Left cardiac atrium (tissue), 4 donors: ENCODE results near the gene DCTPP1. TPM values are rescaled to one million over a fixed set of nuclear protein-coding genes. Genes with fewer than 3 reads are reported as not detected.

Experiments used
- ATAC-seq, 2 donors: fragments of 200-7000 bp; cut with Tn5 transposase; one replicate each; pipeline ENCODE4 v1.9.1; 2020; ENCODE audit warnings: mild to moderate bottlenecking in 2 of 2, moderate library complexity in 2 of 2
- DNase-seq: peaks from one replicate; pipeline ENCODE4 v3.0.0-alpha.2; 2020
- intact Hi-C, 2 donors: fragments of 100-400 bp; cut with DNase I; formaldehyde crosslinking; loops; one replicate each; pipeline versions ENCODE4 v1.14.1 to v1.15.1; 2022 to 2023
- total RNA-seq, 2 donors: library from RNA; stranded (reverse); fragmentation: NEBNext Ultra II Directional; extraction: Animal tissue kit (Norgen Biotek cat#: 25700); gene quantifications; one replicate each; pipeline ENCODE4 v1.2.1, GENCODE V29; 2021
- donor health status: DM: no; HTN: yes; CAD: no.
- donor health status: DM: no; HTN: yes; CAD: no; lungs with severe emphysema.
- donor health status: DM: yes; HTN: yes; CAD: no.
- donor health status: Dilated cardiomyopathy.

Gene DCTPP1
- total RNA-seq, 2 donors from 2014 or later = 35.1 to 35.5 TPM

DNA sequence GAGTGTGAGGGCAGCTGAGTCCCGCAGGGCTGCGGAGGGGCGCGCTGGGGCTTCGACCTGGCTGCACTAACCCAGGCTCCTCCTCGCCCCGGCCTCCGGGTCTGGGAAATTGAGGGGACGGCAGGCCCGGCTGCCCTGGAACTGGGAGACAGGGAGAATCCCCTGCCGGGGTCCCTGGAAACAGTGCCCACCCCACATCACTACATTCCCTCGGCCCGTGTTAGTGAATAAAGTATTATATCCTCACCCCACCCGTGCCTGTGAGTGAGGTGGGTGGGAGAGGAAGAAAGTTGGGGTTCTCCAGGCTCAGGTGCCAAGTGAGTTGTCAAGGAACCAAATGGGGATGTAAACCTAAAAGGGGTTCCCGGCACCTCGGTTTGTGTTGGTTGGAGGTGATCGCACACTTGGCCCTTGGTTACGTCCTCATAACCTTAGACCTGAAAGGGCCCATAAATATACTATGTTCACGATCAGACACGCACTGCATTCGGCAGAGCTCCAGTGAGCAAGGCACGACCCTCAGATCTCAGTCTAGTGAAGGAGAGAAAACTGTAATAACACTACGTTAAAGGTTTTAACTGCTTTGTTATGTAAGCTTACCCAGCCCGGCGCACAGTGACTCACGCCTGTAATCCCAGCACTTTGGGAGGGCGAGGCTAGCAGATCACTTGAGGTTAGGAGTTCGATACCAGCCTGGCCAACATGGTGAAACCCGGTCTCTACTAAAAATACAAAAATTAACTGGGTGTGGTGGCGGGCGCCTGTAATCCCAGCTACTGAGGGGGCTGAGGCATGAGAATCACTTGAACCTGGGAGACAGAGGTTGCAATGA is 11.3 kb downstream of the DCTPP1 start:
- ATAC-seq (no peak), DNase-seq (no peak)
- intact Hi-C loops = no loop called here

DNA sequence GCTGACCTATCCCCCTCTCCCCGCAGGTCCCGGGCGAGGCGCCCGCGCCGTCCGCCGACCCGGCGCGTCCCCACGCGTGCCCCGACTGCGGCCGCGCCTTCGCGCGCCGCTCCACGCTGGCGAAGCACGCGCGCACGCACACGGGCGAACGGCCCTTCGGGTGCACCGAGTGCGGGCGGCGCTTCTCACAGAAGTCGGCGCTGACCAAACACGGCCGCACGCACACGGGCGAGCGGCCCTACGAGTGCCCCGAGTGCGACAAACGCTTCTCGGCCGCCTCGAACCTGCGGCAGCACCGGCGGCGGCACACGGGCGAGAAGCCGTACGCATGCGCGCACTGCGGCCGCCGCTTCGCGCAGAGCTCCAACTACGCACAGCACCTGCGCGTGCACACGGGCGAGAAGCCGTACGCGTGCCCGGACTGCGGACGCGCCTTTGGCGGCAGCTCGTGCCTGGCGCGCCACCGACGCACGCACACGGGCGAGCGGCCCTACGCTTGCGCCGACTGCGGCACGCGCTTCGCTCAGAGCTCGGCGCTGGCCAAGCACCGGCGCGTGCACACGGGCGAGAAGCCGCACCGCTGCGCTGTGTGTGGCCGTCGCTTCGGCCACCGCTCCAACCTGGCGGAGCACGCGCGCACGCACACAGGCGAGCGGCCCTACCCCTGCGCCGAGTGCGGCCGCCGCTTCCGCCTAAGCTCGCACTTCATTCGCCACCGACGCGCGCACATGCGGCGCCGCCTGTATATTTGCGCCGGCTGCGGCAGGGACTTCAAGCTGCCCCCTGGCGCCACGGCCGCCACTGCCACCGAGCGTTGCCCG is 12.1 kb downstream of the DCTPP1 start:
- ATAC-seq = peak; percentile 96 to 97
- intact Hi-C loops = no loop called here
- DNase-seq = peak; percentile 90

DNA sequence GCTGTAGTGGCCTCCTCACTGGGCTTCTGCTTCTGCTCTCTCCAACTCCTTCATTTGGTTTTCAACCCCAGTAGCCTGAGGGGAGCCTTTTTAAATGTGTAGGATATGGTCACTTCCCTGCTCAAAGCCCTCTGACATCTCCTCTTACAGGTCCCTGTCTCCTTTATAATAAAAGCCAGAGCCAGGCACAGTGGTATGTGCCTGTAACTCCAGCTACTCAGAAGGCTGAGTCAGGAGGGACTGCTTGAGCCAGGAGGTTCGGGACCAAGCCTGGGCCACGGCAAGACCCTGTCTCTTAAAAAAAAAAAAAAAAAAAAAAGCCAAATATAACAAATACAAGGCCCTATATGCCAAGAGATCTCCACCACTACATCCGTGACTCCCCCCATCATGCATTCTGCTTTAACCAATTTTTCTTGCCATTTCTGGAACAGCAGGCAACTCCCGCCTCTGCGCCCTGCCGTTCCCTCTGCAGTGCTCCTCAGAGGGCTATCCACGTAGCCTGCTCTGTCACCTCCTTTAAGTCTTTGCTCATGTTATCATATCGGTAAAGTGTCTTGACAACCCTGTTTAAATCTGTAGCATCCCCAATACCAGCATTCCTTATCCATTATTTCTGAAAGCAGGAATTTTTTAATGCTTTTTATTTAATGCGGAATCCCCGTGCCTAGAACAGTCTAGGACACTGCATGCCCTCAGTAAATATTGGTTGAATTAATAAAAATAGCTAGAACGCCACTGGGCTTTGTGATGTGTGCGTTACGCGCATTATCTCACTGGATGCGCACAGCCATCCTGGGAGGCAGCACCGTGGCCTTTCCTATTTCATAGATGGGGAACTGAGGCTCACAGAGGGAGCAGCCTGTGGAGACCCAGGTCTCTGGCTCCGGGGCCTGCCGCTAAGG is 13.0 kb downstream of the DCTPP1 start:
- intact Hi-C loops = no loop called here
- no peak for DNase-seq
- no peak for ATAC-seq

DNA sequence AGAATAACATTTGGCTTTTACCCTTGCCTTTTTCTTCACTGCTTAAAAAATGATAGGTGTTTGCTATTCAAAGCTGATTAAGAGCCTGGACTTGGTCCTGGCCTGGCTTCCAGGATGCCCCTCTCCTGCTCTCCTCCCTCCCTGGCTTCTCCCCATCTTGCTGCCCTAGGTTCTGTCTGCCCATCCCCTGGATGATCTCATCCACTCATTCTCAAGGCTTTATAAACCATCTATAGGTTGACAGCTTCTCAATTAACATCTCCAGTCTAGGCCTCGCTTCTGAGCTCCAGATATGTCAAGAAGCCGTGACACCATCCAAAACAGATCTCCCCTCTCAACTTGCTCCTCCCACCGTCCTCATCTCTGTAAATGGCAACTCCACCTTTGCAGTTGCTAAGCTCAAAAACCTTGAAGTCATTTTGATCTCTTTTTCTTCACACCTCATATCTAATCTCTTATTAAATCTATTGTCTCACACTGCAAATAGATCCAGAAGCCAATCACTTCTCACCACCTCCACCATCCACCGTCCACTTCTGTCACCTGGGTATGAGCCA is 13.7 kb downstream of the DCTPP1 start:
- intact Hi-C loops = no loop called here
- DNase-seq (no peak), ATAC-seq (no peak)

DNA sequence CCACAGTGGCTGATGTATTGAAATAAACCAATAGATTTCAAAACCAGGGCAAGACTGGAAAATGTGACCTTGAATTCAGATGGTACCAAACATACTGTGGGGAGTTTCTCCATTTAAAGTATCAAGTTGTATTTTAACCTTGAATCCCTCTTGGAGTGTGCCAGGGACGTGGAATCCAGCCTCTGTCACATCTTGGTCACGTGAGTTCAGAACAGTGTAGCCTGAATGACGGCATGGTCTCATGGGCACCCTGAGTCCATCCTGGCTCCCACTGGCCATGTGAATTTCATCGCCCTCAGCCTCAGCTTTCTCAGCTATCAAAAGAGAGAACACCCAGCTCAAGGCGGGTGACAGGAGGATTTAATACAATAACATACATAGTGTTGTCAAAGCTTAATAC is 15.7 kb downstream of the DCTPP1 start:
- DNase-seq = no peak
- no peak for ATAC-seq
- intact Hi-C loops = no loop called here

DNA sequence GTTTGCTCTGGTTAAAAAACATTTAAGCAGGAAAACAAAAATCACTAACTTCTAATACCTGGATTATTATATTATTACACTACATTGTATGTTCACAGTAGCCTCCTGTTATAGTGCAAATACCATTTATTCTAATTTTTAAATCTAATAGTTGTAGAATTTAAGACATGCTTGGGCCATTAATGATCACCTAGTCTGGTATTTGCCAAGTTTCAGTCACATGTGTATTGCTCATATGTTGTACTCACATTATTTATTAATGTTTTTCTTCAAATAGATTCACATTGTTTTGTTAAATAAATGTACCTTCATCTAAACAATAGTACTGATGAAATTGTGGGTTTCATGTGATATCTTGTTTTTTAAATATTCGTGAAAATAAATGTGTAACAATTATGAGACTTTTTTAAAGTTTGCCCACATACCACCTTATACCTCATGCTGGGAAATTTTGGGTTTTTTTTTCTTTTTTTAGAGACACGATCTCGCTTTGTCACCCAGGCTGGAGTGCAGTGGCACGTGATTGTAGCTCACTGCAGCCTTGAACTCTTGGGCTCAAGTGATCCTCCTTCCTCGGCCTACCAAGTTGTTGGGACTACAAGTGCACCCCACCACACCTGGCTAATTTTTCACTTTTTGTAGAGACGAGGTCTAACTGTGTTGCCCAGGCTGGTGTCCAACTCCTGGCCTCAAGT is 16.6 kb downstream of the DCTPP1 start:
- DNase-seq (no peak), ATAC-seq (no peak)
- intact Hi-C loops = no loop called here

DNA sequence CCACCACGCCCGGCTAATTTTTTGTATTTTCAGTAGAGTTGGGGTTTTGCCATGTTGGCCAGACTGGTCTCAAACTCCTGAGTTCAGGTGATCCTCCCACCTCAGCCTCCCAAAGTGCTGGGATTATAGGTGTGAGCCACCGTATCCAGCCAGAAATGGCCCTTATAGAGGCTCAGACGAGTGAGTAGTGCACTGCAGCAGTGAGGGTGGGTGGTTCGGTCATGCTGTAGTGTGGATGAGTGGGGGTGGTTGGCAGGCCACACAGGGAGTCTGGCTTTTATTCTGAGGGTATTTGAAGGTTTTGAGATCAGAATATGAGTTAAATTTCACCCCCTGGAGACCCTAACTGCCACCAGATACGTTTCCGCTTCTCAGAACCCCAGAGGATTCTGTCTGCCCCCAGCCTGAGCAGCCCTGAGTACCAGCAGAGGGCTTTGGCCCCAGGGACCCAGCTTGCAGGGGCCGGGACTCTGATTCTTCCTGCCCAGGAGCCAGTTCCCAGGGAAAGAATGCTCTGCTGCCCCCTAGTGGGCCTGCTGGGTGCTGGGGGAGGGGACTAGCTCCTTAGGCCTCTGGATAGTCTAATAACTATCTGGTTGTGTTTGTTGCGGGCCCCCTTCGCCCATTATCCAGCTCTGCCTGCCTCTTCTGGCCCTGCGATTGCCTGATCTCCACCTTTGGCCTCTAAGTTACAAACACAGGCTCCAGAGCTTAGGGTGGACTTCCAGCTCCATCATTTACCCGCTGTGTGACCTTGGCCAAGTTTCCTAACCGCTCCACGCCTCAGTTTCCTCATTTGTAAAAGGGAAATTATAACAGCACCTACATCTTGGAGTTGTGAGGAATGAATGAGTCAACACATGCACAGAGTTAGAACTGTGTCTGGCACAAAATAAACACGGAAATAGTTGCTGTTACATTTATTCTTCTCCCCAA is 20.4 kb downstream of the DCTPP1 start:
- ATAC-seq (peak; percentile 64 to 72), DNase-seq (peak; percentile 89)
- intact Hi-C loops = loop anchor here (5.0 to 10.0 kb wide), 3 partner anchors 37 to 315 kb away; partner anchors contain the start of genes CD2BP2 (in 1 of the 2), MYL11 (in 1 of the 2), TBC1D10B (in 1 of the 2) and TBX6 (in 1 of the 2)

DNA sequence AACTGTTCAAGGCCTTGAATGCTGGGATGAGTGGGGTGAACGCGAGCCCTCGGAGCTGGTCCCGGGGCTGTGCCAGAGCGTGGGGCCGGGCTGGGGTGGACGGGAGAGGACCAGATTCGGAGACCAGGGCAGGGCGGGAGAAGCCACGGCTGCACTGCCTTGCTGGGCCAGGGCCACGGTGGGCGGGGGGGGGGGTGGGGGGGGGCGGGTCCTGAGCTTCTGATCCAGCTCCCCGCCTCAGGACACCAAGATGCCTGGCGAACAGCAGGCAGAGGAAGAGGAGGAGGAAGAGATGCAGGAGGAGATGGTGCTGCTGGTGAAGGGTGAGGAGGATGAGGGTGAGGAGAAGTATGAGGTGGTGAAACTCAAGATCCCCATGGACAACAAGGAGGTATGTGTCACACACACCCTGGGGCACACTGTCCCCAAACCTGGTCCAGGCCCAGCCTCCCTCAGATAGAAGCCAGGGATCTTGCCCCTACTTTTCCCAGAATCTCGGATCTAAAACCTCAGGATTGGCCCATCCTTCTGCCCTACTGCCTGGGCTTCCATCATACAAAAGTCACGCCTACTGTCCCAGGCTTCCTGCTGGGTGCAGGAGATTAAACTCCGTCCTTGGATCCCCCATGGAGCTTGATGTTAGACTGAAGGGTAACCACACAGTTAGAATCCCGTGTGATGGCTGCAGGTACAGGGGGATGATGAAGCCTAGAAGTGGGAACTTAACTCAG is 21.9 kb downstream of the DCTPP1 start:
- ATAC-seq (peak; percentile 50 to 52), DNase-seq (no peak)
- intact Hi-C loops = loop anchor here (5.0 to 10.0 kb wide), 3 partner anchors 36 to 313 kb away; partner anchors contain the start of genes CD2BP2 (in 1 of the 2), MYL11 (in 1 of the 2), TBC1D10B (in 1 of the 2) and TBX6 (in 1 of the 2)

DNA sequence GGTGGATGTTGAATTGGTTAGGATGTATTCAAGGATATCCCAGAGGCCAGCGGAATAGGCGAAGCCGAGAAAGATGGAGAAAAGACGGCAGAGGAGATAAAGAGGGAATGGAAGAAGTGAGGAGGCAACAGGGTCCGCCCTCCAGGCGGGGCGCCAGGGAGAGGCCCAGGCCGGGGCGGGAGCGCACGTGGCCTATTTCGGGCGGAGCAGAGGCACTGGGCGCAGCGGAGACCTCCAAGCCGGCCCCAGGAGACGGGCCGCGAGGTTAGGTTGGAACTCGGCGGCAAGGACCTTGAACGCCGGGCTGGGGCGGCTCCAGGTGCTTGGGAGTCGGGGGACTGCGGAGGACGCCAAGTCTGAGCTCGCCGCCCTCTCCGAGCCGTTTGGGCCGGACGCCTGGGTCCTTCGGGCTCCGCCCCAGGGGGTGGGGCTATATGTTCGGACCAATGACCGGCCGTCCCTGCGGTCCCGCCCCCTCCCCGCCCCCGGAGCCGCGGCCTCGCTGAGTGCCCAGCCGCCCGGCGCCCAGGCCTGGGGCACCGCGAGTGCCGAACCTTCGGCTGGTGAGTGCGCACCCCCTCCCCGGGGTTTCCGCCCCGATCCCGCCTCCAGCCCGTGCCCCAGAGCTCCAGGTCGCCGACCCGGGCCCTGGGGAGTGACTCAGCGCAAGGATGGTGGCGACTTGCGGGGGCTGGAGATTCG is 22.6 kb downstream of the DCTPP1 start, which contains the start of gene ZNF771:
Gene ZNF771 (plus strand): TSS at position 505 of the 702 bp plus-strand sequence. CDS start 448 bp downstream, outside the sequence.
- ATAC-seq (peak; percentile 97), DNase-seq (peak; percentile 96)
- intact Hi-C loops = loop anchor here (5.0 to 10.0 kb wide), 3 partner anchors 35 to 312 kb away; partner anchors contain the start of genes CD2BP2 (in 1 of the 2), MYL11 (in 1 of the 2), TBC1D10B (in 1 of the 2) and TBX6 (in 1 of the 2)

DNA sequence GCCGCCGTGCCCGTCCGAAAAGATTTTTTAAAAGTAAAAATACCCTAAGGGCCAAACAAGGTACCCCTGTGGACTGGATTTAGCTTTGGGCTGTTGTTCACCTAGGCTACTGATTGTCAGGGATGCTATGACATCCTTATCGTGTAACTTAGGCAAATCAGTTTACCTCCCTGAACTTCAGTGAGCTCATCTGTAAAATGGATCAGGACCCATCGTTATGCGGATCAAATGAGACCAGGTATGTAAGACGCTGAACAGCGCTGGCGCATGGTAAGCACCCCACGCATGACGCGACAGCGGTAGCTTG is 23.1 kb downstream of the DCTPP1 start:
- DNase-seq (no peak), ATAC-seq (no peak)
- intact Hi-C loops = loop anchor here (5.0 to 10.0 kb wide), 3 partner anchors 34 to 312 kb away; partner anchors contain the start of genes CD2BP2 (in 1 of the 2), MYL11 (in 1 of the 2), TBC1D10B (in 1 of the 2) and TBX6 (in 1 of the 2)

DNA sequence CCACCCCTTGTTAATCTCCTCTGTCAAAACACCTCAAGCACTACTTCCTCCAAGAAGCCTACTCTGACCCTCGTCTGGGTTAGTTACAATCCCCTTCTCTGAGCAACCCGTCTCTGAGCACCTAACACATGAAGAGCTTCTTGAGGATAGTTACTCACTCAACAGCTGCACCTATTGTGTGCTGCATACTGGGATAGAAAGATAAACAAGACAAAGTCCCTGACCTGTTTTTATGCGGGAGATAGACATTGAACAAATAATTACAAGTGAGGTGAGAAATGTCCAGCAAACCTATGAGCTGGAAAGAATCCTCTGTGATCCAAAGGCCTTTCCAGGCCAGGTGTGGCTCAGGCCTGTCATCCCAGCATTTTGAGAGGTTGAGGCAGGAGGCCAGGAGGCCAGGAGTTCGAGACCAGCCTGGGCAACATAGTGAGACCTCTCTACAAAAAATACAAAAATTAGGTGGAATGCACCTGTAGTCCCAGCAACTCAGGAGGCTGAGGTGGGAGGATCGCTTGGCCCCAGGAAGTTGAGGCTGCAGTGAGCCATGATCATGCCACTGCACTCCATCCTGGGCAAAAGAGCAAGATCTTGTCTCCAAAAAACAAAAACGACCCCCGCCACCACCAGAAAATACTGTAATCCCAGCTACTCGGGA is 27.9 kb downstream of the DCTPP1 start:
- DNase-seq = no peak
- intact Hi-C loops = loop anchor here (10.0 kb wide), 2 partner anchors 47 to 307 kb away; partner anchors contain the start of genes CD2BP2 (in 1 of the 2), TBX6 (in 1 of the 2) and YPEL3 (in 1 of the 2)
- no peak for ATAC-seq

DNA sequence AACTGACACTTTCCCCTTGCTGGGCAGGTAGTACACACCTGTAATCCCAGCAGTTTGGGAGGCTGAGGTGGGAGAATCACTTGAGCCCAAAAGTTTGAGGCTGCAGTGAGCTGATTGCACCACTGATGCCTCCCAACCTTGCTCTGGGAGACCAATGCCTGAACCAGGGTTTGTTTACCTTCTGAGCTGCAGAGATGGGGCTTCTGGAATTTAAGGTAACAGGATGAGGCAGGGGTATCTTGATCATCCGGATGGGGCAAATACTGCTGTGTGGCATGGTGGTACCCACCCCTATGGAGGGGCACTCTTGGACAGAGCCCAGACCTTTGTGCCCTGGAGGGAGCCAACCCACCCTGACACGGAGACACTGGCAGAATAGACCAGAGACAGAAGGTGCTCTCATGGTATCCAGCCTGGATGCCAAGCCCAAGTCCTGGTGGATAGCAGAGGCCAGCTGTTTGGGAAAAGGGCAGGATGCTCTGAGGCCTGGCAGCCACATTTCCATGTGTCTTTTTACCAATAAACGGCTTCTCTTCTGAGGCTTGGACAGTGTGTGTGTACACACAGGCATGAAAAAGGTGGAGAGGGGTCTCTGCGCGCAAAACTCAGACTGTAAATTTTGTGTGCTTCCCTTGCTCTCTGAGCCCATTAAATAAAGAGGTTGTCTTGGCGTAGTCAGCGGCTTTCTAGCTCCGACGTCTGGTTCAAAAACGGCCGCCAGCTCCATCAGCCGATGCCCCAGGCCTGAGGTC is 30.2 kb downstream of the DCTPP1 start:
- ATAC-seq (no peak), DNase-seq (no peak)
- intact Hi-C loops = loop anchor here (10.0 kb wide), 2 partner anchors 45 to 305 kb away; partner anchors contain the start of genes CD2BP2 (in 1 of the 2), TBX6 (in 1 of the 2) and YPEL3 (in 1 of the 2)

DNA sequence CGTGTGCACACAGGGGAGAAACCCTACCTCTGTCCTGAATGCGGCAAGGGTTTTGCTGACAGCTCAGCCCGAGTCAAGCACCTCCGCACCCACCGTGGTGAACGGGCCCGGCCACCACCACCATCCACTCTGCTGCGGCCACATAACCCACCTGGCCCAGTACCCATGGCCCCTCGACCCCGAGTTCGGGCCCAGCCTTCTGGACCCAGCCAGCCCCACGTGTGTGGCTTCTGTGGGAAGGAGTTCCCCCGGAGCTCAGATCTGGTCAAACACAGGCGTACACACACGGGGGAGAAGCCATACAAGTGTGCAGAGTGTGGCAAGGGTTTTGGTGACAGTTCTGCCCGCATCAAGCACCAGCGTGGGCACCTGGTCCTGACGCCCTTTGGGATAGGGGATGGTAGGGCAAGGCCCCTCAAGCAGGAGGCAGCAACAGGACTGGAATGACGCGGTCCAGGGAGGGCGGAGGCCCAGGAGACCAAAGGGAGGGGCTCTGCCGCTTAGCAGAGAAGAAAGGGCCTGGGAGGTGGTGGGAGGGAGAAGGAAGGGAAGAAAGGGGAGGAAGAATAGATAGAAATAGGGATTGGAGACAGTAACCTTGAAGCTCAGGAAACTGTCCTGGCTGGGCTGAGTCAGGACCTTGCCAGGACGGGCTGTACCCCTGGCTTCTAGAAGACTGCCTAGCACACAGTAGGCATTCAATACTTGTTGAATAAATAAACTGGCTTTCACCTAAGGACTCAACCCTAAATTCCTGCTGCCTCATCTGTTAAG is 31.0 kb downstream of the DCTPP1 start:
- ATAC-seq (no peak), DNase-seq (no peak)
- intact Hi-C loops = no loop called here
